ENCODE measurements around the gene CHAF1B.

The CHAF1B gene

DNA sequence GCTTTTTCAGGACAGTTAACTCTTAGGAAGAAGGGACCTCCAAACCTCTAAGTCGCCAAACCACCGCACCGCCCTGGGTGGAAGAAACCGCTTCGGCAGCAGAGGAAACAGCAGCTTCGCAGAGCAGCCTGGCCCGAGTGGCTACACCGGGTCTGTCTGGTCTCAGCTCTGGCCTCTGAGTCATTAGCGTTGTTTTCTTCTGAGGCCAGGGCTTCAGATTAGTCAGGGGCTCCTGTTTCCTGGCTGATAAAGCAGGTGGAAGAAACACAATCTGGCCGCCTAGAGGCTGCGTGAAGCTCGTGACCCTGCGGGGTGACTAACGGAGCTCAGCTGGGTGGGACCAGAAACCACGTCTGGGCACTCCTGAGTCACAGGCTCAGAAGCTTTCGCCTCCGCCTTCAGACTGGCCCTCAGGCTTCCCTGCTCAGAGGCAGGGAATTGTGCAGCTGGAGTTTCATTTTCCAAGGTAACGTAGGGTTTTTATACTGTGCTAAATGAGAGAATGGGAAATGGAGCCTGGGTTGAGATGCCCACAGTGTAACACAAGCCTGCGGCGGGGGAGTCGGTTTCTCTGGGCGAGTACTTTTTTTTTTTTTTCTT, 44.9 kb downstream of the CHAF1B start:
- Histone ChIP-seq H3K36me3 (replicated peaks; ENCODE audit: low read depth, low read length) (no peaks in the 10 kb centered on the region), H3K27ac (ENCODE audit: low read length) (peak overlapping the region; percentile 84), H3K79me2 (ENCODE audit: low read length) (no peaks in the 10 kb centered on the region), H4K20me1 (ENCODE audit: insufficient read depth, low read length) (no peaks in the 10 kb centered on the region), H3K4me3 (ENCODE audit: low read length) (peak overlapping the region; percentile 76), H3K4me1 (ENCODE audit: low read length) (peaks cover 47% of the 10 kb centered on the region), H3K27me3 (ENCODE audit: low read depth, low read length) (no peaks in the 10 kb centered on the region), H3K9ac (ENCODE audit: low read length) (peak overlapping the region; percentile 78), H3K4me2 (ENCODE audit: low read length) (peak overlapping the region; percentile 98), H3K9me3 (ENCODE audit: insufficient read depth, low read length) (no peaks in the 10 kb centered on the region), H2AFZ (ENCODE audit: low read depth, low read length) (peak overlapping the region; percentile 94)
- no peak for TF ChIP-seq EZH2phosphoT487 (IDR thresholded peaks at IDR 0.05; ENCODE audit: low read depth)
- TF ChIP-seq, protein P1, sequence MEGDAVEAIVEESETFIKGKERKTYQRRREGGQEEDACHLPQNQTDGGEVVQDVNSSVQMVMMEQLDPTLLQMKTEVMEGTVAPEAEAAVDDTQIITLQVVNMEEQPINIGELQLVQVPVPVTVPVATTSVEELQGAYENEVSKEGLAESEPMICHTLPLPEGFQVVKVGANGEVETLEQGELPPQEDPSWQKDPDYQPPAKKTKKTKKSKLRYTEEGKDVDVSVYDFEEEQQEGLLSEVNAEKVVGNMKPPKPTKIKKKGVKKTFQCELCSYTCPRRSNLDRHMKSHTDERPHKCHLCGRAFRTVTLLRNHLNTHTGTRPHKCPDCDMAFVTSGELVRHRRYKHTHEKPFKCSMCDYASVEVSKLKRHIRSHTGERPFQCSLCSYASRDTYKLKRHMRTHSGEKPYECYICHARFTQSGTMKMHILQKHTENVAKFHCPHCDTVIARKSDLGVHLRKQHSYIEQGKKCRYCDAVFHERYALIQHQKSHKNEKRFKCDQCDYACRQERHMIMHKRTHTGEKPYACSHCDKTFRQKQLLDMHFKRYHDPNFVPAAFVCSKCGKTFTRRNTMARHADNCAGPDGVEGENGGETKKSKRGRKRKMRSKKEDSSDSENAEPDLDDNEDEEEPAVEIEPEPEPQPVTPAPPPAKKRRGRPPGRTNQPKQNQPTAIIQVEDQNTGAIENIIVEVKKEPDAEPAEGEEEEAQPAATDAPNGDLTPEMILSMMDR (IDR thresholded peaks at IDR 0.05; ENCODE audit: low read depth, low read length): peak; percentile 17; the same call in 1 of the 2 replicates

DNA sequence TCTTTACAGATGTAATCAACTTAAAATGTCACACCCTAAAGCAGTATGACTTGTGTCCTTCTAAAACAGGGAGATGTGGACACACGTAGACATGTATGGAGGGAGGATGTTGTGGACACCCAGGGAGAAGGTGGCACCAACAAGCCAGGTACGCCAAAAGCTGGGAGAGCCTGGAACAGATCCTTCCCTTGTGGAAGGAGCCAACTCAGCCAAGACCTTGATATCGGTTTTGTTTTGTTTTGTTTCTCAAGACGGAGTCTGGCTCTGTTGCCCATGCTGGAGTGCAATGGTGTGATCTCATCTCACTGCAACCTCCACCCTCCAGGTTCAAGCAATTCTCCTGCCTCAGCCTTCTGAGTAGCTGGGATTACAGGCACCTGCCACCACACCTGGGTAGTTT, 45.6 kb downstream of the CHAF1B start:
- Histone ChIP-seq H3K4me1 (ENCODE audit: low read length) (peaks cover 47% of the 10 kb centered on the region), H3K4me3 (ENCODE audit: low read length) (peak overlapping the region; percentile 76), H3K79me2 (ENCODE audit: low read length) (no peaks in the 10 kb centered on the region), H3K9ac (ENCODE audit: low read length) (peak overlapping the region; percentile 78), H3K9me3 (ENCODE audit: insufficient read depth, low read length) (no peaks in the 10 kb centered on the region), H2AFZ (ENCODE audit: low read depth, low read length) (no peak overlapping the region), H3K4me2 (ENCODE audit: low read length) (peak overlapping the region; percentile 98), H3K27me3 (ENCODE audit: low read depth, low read length) (no peaks in the 10 kb centered on the region), H3K36me3 (replicated peaks; ENCODE audit: low read depth, low read length) (no peaks in the 10 kb centered on the region), H3K27ac (ENCODE audit: low read length) (peak overlapping the region; percentile 84), H4K20me1 (ENCODE audit: insufficient read depth, low read length) (no peaks in the 10 kb centered on the region)
- TF ChIP-seq EZH2phosphoT487 (IDR thresholded peaks at IDR 0.05; ENCODE audit: low read depth): no peak
- TF ChIP-seq, protein P1 (IDR thresholded peaks at IDR 0.05; ENCODE audit: low read depth, low read length): no peak

DNA sequence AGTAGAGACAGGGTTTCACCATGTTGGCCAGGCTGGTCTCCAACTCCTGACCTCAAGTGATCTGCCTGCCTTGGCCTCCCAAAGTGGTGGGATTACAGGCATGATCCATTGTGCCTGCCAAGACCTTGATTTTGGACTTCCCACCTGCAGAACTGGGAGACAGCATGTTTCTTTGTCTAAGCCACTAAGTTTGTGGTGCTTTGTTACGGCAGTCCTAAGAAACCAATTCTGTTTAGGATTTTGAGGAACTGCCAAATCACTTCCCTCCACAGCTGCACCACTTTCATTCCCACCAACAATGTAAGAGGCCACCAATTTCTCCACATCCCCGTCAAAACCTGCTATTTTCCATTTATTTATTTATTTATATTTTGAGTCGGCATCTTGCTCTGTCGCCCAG, 46.1 kb downstream of the CHAF1B start:
- Histone ChIP-seq H3K9me3 (ENCODE audit: insufficient read depth, low read length) (no peaks in the 10 kb centered on the region), H4K20me1 (ENCODE audit: insufficient read depth, low read length) (no peaks in the 10 kb centered on the region), H3K9ac (ENCODE audit: low read length) (no peak overlapping the region), H3K4me1 (ENCODE audit: low read length) (peaks cover 47% of the 10 kb centered on the region), H2AFZ (ENCODE audit: low read depth, low read length) (no peak overlapping the region), H3K27me3 (ENCODE audit: low read depth, low read length) (no peaks in the 10 kb centered on the region), H3K4me3 (ENCODE audit: low read length) (no peak overlapping the region), H3K4me2 (ENCODE audit: low read length) (peak overlapping the region; percentile 98), H3K27ac (ENCODE audit: low read length) (no peak overlapping the region), H3K36me3 (replicated peaks; ENCODE audit: low read depth, low read length) (no peaks in the 10 kb centered on the region), H3K79me2 (ENCODE audit: low read length) (no peaks in the 10 kb centered on the region)
- no peak for TF ChIP-seq EZH2phosphoT487 (IDR thresholded peaks at IDR 0.05; ENCODE audit: low read depth)
- TF ChIP-seq, protein P1 (IDR thresholded peaks at IDR 0.05; ENCODE audit: low read depth, low read length): no peak

DNA sequence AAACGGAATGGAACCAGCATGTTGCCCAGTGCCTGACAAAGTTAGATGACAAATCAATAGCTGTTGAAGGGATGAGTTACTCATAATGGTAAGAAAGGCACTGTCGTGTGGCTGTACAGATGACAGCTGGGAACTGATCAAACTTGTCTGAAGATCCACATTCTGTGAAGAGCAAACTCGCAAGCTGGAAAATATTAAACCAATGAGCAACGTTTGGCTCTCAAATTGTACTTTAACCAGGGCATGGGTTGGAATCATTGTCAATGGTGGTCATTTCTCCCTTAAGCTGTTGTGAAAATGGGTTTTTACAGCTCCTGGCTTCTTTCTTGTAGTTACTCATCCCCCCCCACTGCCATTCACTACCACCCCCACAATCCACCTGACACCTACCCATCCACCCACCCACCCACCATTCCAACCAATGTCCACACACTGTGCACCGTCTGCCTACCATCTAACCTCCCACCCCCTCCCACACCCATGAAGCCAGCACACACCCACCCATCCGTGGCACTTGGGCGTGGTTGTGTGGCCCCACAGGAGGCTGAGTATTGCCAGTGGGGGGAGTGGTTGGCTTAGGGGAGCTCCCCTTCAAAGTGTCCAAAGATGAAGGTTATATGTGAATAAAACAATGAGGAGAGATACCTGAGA, 48.0 kb downstream of the CHAF1B start:
- Histone ChIP-seq H3K4me2 (ENCODE audit: low read length) (peak overlapping the region; percentile 50), H2AFZ (ENCODE audit: low read depth, low read length) (no peak overlapping the region), H3K36me3 (replicated peaks; ENCODE audit: low read depth, low read length) (no peaks in the 10 kb centered on the region), H3K27ac (ENCODE audit: low read length) (peak overlapping the region; percentile 59), H3K79me2 (ENCODE audit: low read length) (no peaks in the 10 kb centered on the region), H3K4me1 (ENCODE audit: low read length) (peaks cover 53% of the 10 kb centered on the region), H3K4me3 (ENCODE audit: low read length) (no peak overlapping the region), H3K9me3 (ENCODE audit: insufficient read depth, low read length) (no peaks in the 10 kb centered on the region), H3K27me3 (ENCODE audit: low read depth, low read length) (no peaks in the 10 kb centered on the region), H3K9ac (ENCODE audit: low read length) (peak overlapping the region; percentile 17; the same call in 1 of the 2 replicates), H4K20me1 (ENCODE audit: insufficient read depth, low read length) (no peaks in the 10 kb centered on the region)
- TF ChIP-seq, protein P1 (IDR thresholded peaks at IDR 0.05; ENCODE audit: low read depth, low read length): no peak
- TF ChIP-seq EZH2phosphoT487 (IDR thresholded peaks at IDR 0.05; ENCODE audit: low read depth): no peak

All from OCI-LY3 (cell line).